Prostate gland (tissue), 2 donors: Measurements from ENCODE around the gene KRT86. TPM values are rescaled to one million over a fixed set of nuclear protein-coding genes. Genes with fewer than 3 reads are reported as not detected.

Experiments used
- DNase-seq: peaks from one replicate; pipeline ENCODE4 v3.0.0-alpha.2; 2019; ENCODE audit warnings: low spot score
- H3K27ac ChIP-seq, 2 donors: fragments of 200-600 bp; sonication (generic); 2 replicates each; pipeline ENCODE4 v1.5.1; 2017 to 2019
- H3K27me3 ChIP-seq: fragments of 200-600 bp; sonication (generic); replicated peaks from 2 replicates; pipeline ENCODE4 v1.5.1; 2019; ENCODE audit not compliant: insufficient read depth
- H3K36me3 ChIP-seq, 2 donors: fragments of 200-600 bp; sonication (generic); 1 replicate in 1 of 2; 2 replicates in 1 of 2; pipeline versions ENCODE4 v1.5.1 to v1.8.1; 2017 to 2019
- H3K4me1 ChIP-seq: fragments of 200-600 bp; sonication (generic); replicated peaks from 2 replicates; pipeline ENCODE4 v1.5.1; 2019
- H3K4me3 ChIP-seq, 2 donors: fragments of 200-600 bp; sonication (generic); 2 replicates each; pipeline ENCODE4 v1.5.1; 2017 to 2019
- H3K9me3 ChIP-seq: fragments of 200-600 bp; sonication (generic); 2 replicates; pipeline ENCODE4 v1.5.1; 2017
- CTCF ChIP-seq, 4 experiments: fragments of 200-600 bp in 2 of 4; fragments of 450-650 bp in 2 of 4; sonication (generic) in 2 of 4; IDR thresholded peaks; 1 replicate in 3 of 4; 2 replicates in 1 of 4; pipeline ENCODE4 v1.5.1; 2016 to 2019; ENCODE audit warnings: antibody characterized with exemption in 4 of 4, mild to moderate bottlenecking in 2 of 4, moderate library complexity in 2 of 4
- POLR2A ChIP-seq: fragments of 450-650 bp; IDR thresholded peaks from one replicate; pipeline ENCODE4 v1.6.1; 2016; ENCODE audit warnings: antibody characterized with exemption, mild to moderate bottlenecking
- POLR2AphosphoS5 ChIP-seq: sonication (generic); formaldehyde crosslinking; IDR thresholded peaks from one replicate; pipeline ENCODE4 v1.6.1; 2017; ENCODE audit warnings: antibody characterized with exemption
- WGBS: methylation state at CpG from one replicate; pipeline ENCODE4 v1.1.5; 2018; 5-methylcytosine and 5-hydroxymethylcytosine counted together
- intact Hi-C: fragments of 100-400 bp; cut with DNase I; formaldehyde crosslinking; loops from one replicate; pipeline ENCODE4 v1.14.2; 2022
- total RNA-seq, 2 donors: library from RNA; depleted of rRNA; stranded (reverse); fragments of >200 nt; gene quantifications; one replicate each; pipeline ENCODE4 v1.1.0, GENCODE V29; 2016

Gene KRT86
- total RNA-seq, 2 donors from 2014 or later, result 0.27 to 0.85 TPM

GRCh38 chr12:52316290-52316689 is 41.8 kb downstream of the KRT86 start:
- no peaks in the 10 kb centered on the region for H3K4me1 ChIP-seq
- no peak overlapping the region for H3K27ac ChIP-seq
- H3K36me3 ChIP-seq, result no peaks in the 10 kb centered on the region
- H3K27me3 ChIP-seq, result no peaks in the 10 kb centered on the region
- intact Hi-C loops, result no loop called here
- no peaks in the 10 kb centered on the region for H3K9me3 ChIP-seq
- no peak for TF ChIP-seq POLR2AphosphoS5
- TF ChIP-seq CTCF (IDR thresholded peaks at IDR 0.05), result no peak
- TF ChIP-seq POLR2A, result no peak
- WGBS, result 78% methylated on average over 9 of the region's 9 CpGs
- DNase-seq, result no peak
- no peak overlapping the region for H3K4me3 ChIP-seq

- Histone ChIP-seq H3K9me3 (no peaks in the 10 kb centered on the region), H3K36me3 (no peaks in the 10 kb centered on the region), H3K27ac (no peak overlapping the region), H3K4me3 (no peak overlapping the region), H3K4me1 (no peaks in the 10 kb centered on the region), H3K27me3 (no peaks in the 10 kb centered on the region)
- 86% methylated on average over 11 of the region's 11 CpGs for WGBS
- no peak for DNase-seq
- TF ChIP-seq POLR2A (no peak), CTCF (IDR thresholded peaks at IDR 0.05) (no peak), POLR2AphosphoS5 (no peak)
- intact Hi-C loops, result no loop called here
Observed at GRCh38 chr12:52316701-52317100, 42.3 kb downstream of the KRT86 start.

- WGBS, result 86% methylated on average over 9 of the region's 12 CpGs
- DNase-seq, result no peak
Observed at GRCh38 chr12:52317468-52318052, 43.1 kb downstream of the KRT86 start.

GRCh38 chr12:52318241-52318990 is 44.0 kb downstream of the KRT86 start:
- Histone ChIP-seq H3K4me1 (no peaks in the 10 kb centered on the region), H3K36me3 (no peaks in the 10 kb centered on the region), H3K27ac (no peak overlapping the region), H3K27me3 (no peaks in the 10 kb centered on the region), H3K4me3 (no peak overlapping the region), H3K9me3 (no peaks in the 10 kb centered on the region)
- intact Hi-C loops, result no loop called here
- TF ChIP-seq CTCF (IDR thresholded peaks at IDR 0.05) (no peak), POLR2AphosphoS5 (no peak)
- WGBS, result 87% methylated on average over 11 of the region's 11 CpGs
- DNase-seq, result no peak

More at GRCh38 chr12:52317468-52318052, 43.1 kb downstream of the KRT86 start:
- intact Hi-C loops, result no loop called here
- Histone ChIP-seq H3K27ac (no peak overlapping the region), H3K4me3 (no peak overlapping the region), H3K36me3 (no peaks in the 10 kb centered on the region), H3K4me1 (no peaks in the 10 kb centered on the region), H3K27me3 (no peaks in the 10 kb centered on the region), H3K9me3 (no peaks in the 10 kb centered on the region)
- no peak for TF ChIP-seq POLR2AphosphoS5
- no peak for TF ChIP-seq POLR2A
- no peak for TF ChIP-seq CTCF (IDR thresholded peaks at IDR 0.05)

GRCh38 chr12:52319097-52319496 is 44.7 kb downstream of the KRT86 start:
- TF ChIP-seq POLR2AphosphoS5 (no peak), POLR2A (no peak), CTCF (IDR thresholded peaks at IDR 0.05) (no peak)
- no peaks in the 10 kb centered on the region for H3K27me3 ChIP-seq
- H3K4me3 ChIP-seq, result no peak overlapping the region
- no peaks in the 10 kb centered on the region for H3K4me1 ChIP-seq
- no peaks in the 10 kb centered on the region for H3K9me3 ChIP-seq
- no peaks in the 10 kb centered on the region for H3K36me3 ChIP-seq
- 84% methylated on average over 11 of the region's 11 CpGs for WGBS
- no peak for DNase-seq
- intact Hi-C loops, result no loop called here
- H3K27ac ChIP-seq, result no peak overlapping the region
